Islet of Langerhans (tissue), 1 donor: ENCODE data around the gene HDDC2.
A peak's percentile ranks its signal among the peaks of the same experiment; 100 is the strongest.
"Not testable (repeated sequence)": the region's sequence is repeated elsewhere in the genome, so short reads cannot be mapped to it uniquely, and the experiment has no call there.

Experiments used
- FAIRE-seq: peaks from one replicate; lab custom pipeline; 2011; peaks lifted over from hg19 to GRCh38; lab: Jason Lieb, UNC

The HDDC2 gene

DNA sequence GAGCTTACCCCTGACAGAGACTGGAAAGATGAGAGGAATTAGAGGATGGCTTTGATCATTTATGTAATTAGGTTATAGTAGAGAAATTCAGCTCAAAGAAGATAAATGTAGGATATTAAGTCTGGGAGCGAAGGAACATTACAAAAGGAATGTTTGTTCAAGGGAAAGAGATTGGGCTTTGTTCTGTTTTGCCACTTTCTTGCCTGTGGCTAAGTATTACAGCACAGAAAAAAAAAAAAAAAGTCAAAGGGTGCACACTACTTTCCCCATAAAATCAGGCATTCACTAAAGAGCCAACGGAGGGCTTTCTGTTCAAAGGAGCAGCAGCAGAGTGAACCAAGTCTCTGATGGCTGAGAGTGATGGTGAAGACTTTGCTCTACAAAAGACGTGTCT, 5.0 kb upstream of the HDDC2 start:
- no peak for FAIRE-seq

DNA sequence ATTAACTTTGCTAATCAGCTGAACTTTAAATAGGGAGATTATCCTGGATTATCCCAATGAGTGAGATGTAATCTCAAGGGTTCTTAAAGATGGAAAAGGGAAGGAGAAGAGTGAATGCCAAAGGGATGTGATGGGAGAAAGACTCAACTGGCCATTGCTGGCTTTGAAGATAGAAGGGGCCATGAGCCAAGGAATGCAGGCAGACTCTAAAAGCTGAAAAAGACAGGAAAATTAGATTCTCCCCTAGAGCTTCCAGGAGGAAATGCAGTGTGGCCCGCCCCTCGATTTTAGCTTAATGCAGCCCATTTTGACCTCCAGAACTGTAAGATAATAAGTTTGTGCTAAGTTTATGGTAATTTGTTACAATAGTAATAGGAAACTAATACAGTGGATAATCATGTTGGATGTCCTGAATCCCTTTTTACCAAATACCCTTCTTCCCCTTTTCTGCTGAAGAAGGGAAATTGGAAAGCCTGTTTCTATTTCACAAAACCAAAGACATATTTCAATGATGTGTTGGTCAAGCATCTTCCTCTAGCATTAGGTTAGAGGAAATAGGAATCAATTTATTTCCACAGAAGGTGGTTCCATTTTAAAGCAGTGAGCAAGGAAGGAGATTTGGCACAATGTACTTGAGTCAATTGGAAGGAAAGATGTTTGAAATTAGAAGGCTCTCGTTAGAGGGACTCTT, 3.3 kb upstream of the HDDC2 start:
- FAIRE-seq = no peak

DNA sequence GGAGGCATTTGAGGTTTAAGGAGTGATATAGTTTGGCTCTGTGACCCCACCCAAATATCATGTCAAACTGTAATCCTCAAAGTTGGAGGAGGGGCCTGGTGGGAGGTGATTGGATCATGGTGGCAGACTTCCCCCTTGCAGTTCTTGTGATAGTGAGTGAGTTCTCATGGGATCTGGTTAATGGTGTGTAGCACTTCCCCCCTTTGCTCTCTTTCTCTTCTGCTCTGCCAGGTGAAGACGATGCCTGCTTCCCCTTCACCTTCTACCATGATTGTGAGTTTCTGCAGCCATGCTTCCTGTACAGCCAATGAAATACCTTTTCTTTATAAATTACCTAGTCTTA, 1.7 kb upstream of the HDDC2 start:
- no peak for FAIRE-seq

DNA sequence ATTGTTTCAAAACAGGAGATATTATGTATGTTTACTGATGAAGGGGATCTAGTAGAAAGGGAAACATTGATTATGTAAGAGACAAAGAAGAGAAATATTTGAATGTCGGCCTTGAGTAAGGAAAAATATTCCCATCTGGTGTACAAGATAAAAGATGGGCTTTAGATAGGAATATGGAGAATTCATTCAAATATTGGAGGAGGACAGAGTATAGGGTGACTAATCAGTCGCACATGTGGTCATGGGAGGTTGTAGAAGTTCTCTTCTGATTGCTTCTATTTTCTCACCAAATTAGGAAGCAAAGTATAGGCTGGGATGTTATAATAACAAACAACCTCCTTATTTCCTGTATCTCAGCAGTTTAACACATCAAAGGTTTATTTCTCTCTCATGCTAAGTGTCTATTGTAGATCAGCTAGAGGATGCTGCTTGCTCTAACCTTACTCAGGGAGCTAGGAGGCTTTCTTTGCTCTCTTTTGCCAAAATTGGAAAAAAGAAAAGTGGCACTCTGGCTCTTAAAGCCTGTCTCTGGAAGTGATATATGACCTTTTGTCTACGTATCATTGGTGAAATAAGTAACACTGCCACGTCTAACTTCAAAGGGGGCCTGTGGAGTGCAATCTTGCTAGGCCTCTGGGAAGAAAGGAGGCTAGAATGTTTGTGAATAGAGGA, 1.2 kb upstream of the HDDC2 start:
- no peak for FAIRE-seq

DNA sequence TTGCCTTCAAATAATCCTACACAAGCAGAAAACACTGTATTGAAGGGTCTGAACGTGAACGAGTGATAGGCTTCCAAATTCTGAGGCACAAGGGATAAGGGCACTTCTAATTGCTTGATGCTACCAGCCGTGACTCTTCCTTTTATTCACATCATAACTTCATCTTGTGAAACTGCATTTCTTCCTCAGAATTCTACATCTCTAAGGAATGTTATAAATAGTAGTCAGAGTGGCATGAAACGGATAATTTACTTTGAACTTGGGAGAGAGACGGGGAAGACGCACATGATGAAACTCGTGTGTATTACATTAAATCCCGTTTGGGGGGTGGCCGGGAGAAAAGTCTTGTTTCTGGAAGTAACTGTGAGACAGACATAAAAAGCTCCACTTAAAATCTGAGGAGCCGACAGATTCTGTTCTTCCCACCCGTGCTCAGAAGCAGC, 754 bp downstream of the HDDC2 start:
- no peak for FAIRE-seq

DNA sequence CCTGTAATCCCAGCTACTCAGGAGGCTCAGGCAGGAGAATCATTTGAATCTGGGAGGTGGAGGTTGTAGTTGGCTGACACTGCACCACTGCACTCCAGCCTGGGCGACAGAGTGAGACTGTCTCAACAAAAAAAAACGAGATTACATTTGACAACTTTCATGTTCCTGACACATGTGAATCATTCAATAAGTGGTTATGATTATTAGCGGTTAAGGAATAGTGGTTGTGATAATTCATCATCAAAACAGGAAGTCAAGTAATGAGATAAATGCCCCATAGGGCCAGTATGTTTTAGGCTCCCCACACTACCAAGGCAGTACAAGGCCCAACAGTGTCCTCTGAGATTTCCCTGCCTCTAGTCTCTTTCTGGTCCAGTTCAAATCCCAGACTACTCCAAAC, 2.5 kb downstream of the HDDC2 start:
- no peak for FAIRE-seq

DNA sequence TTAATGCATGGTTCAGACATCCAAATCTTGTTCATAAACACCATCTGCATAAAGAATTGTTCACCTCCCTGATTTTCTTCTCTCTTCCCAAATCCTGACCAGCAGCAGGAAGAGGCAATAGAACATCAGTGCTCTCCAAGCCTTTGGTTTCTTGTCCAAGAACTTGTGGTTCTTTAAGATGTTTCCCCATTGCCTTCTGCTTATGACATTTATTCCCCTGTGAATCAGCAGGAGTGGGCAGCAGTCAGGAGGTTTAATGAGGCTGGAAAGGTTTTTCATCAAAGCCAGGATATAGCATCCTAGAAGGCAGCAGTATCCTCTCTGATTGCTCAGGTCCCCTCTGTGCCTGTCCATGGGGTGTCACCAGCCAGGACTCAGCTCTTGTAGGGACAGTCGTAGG, 5.3 kb downstream of the HDDC2 start:
- FAIRE-seq = no peak

DNA sequence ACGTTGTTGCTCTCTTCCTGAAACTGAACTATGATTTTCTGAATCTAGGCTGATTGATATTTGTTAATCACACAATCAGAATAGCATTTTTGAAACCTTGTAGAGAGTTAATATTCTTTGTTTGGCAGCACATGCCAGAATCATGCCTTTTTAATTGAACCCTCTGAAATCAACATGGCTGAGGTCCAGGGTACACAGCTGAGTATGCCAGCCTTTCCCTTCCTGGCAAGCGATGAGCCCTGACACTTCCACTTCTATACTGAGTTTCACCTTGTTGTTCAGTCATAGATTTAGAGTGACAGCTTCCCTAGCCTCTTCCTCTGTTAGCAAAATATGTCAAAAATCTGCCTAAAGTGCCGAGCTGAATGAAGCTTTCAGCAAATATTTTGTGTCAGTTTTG, 6.8 kb downstream of the HDDC2 start:
- no peak for FAIRE-seq

DNA sequence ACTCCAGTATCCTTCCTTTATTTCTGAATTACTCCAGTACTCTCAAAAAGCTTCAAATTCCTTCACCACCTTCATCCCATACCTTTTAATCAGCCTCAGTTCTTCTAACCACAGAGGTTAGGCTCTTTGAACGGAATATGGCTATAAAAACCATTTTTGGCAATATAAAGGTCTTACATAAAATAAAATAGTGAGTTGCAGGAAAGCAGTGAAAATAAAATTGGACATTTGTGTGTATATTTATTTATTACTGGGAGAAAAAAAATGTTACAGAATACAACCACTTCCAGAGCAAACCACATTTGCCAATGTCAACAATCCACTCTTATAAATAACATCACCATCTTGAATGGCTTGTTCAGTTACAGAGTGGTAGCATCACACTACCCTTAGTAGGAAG, 7.7 kb downstream of the HDDC2 start:
- FAIRE-seq = peak; percentile 5

DNA sequence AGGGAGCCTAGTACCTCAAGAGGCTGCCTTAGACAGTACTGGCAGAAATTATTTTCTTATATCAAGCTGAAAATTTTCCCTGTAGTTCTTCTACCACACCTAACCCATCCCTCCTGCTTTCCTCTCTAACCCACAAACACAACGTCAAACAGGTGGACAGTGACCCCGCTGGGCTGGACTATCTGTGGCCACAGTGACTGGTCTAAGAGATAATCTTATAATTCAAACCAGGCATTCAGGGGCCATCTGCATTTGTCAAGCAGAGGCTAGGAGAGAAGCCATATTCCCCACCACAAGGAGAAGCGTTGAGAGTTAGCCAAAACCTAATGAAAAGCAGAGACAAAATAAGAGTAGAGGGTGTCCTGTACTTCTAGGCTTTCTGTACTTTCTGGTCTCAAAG, 8.2 kb downstream of the HDDC2 start:
- FAIRE-seq = no peak

DNA sequence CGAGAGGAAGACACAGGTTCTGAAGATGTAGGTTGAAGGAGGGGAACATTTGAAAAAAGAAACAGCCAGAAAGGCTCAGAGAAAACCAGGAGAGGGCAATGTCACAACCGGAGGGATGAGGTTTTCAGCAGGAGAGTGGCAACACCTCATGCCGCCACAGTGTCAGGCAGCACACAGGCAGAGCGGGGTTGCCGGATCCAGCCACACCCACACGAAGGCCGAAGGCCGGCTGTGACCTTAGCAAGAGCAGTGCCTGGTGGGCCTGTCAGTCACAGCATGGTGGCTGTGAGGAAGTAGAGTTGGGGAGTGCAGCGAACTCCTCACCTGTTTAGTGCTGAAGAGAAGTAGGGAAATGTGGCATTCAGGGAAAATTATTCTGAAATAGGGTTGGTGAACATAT, 14.0 kb downstream of the HDDC2 start:
- no peak for FAIRE-seq

DNA sequence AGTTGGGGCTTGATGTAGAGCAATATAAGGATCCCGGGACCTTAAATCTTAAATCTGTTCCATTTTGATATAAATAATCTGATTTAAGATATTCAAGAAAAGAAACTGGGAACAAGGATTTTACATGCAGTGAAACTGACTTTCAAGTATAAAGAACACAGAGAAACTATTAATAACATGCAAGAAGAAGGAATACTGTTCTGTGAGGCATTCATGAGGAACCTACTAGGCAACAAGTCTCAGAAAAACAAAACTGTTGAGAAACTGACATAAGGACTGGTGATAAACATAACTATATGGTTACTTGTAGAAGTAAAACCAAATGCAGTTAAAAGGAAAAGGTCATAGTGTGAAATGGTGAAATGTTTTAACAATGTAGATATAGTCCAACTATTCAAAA, 15.8 kb downstream of the HDDC2 start:
- FAIRE-seq = no peak

DNA sequence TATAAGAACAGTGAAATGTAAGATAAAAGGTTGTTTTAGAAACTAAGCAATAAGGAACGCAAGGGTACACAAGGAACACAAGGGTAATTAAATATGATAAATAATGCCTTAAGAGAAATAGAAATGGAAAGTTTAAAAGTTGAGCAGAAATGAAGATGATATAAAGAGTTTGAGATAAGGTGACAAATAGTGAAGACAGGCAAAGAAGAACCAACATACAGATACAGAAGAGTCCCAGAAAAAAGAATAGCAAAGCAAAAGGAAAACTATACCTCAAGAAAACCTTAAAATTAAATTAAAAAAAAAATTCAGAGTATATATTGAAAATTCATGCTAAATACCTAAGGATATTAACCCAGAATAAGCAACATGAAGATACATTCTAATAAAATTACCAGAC, 16.4 kb downstream of the HDDC2 start:
- FAIRE-seq = no peak

DNA sequence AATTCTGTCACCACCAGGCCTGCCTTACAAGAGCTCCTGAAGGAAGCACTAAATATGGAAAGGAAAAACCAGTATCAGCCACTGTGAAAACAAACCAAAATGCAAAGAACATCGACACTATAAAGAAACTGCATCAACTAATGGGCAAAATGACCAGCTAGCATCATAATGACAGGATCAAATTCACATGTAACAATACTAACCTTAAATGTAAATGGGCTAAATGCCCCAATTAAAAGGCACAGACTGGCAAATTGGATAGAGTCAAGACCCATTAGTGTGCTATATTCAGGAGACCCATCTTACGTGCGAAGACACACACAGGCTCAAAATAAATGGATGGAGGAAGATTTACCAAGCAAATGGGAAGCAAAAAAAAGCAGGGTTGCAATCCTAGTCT, 19.3 kb downstream of the HDDC2 start:
- not testable (repeated sequence) for FAIRE-seq

DNA sequence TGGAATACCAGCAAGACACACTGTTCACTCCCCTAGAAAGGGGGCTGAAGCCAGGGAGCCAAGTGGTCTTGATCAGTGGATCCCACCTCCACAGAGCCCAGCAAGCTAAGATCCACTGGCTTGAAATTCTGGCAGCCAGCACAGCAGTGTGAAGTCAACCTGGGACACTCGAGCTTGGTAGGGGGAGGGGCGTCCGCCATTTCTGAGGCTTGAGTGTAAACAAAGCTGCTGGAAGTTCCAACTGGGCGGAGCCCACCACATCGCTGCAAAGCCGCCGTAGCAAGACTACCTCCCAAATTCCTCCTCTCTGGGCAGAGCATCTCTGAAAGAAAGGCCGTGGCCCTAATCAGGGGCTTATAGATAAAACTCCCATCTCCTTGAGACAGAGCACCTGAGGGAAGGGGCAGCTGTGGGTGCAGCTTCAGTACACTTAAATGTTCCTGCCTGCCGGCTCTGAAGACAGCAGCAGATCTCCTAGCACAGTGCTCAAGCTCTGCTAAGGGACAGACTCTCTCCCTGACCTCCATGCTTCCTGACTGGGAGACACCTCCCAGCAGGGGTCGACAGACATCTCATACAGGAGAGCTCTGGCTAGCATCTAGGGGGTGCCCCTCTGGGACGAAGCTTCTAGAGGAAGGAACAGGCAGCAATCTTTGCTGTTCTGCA, 21.3 kb downstream of the HDDC2 start:
- not testable (repeated sequence) for FAIRE-seq

DNA sequence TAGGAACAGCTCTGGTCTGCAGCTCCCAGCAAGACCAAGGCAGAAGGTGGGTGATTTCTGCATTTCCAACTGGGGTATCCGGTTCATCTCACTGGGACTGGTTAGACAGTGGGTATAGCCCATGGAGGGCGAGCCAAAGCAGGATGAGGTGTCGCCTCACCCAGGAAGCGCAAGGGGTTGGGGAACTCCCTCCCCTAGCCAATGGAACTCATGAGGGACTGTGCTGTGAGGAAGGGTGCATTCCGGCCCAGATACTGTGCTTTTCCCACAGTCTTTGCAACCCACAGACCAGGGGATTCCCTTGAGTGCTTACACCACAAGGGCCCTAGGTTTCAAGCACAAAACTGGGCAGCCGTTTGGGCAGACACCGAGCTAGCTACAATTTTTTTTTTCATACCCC, 21.8 kb downstream of the HDDC2 start:
- no peak for FAIRE-seq

DNA sequence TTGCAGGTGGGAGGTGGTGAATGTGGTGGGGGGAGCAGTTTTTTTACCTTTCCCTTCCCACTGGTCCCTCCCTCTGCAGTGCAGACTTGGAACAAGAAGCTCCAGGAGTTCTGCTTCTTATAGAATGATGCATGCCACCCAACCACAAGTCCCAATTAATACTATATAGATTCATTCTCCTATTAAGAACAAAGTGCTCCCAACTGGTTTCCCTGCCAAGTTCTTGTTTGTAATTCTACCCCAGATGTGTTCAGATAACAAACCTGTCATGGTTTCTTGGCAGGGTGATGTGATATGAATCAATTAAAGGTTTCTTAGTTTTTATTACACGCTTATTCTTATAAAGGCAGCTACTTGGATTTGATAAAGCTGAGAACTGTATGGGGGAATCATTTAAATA, 23.9 kb downstream of the HDDC2 start:
- FAIRE-seq = no peak

DNA sequence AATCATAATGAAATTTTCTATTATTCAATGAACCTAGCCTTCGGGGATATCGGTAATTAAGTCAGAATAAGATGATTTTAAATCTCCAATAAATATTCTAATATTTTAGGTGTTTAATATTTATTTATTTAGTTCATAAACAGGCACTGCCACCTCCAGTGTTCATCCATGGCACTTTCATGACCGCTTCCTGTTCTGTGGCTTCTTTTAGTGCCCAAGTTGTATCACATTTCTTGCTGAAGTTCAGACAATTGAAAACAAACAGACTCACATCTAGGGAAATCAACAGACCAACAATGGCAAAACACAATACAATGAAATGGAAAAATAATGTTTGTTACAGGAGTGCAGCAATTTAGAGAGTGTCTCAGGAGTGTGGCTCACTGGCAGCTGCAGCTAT, 26.0 kb downstream of the HDDC2 start:
- FAIRE-seq = no peak

DNA sequence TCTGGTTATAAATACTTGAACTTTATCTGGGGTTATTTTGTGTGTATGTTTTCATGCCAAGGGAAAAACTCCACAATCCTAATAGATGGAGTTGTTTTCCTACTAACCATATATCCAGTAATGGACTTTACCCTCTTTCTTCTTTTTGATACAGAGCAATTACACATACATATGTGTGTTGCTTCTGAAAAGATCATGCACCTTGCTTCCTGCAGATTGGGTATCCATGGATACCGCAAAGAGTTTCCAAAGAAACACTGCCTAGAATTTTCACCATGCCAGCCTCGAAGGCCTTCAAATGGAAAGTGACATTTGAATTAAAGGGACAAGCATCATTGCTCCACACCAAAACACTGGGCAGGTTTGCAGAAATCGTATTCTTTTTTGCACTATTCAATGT, 26.8 kb downstream of the HDDC2 start:
- FAIRE-seq = peak; percentile 72

DNA sequence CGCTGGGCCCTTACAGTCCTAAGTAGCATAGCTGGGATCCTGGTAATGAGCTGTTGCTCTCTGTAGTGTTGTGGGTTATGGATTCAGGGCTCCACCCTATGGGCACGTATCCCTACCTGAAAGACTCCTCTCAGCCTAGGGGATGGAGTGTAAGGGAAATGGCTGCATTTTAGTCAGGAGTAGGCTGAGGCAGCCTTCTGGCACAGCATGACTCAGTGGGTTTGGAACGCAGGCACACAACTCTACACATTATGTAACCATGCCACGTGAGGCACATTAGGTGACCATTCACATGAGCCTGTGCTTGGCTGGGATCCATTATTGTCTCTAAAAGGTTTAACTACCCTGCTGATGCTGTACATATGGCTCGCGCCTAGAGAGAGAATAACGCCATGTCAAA, 27.8 kb downstream of the HDDC2 start:
- no peak for FAIRE-seq

DNA sequence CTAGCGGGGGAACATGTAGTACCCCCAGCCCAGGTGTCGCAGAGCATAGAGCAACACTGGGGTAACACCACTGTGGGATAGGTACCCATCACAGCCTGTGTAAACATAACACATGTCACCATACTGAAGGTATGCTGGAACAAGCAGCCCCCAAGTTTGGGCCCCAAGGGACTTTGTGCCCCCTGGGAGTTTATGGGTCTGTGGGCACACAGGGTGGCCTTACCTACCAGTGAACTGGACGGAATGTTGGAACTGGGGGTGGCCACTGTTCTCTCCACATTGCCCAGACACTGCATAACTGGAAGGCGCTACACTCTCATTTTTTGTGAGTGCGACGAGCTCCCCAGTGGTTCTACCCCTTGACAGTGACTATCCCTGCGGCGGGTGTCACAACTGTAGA, 28.5 kb downstream of the HDDC2 start:
- FAIRE-seq = no peak

DNA sequence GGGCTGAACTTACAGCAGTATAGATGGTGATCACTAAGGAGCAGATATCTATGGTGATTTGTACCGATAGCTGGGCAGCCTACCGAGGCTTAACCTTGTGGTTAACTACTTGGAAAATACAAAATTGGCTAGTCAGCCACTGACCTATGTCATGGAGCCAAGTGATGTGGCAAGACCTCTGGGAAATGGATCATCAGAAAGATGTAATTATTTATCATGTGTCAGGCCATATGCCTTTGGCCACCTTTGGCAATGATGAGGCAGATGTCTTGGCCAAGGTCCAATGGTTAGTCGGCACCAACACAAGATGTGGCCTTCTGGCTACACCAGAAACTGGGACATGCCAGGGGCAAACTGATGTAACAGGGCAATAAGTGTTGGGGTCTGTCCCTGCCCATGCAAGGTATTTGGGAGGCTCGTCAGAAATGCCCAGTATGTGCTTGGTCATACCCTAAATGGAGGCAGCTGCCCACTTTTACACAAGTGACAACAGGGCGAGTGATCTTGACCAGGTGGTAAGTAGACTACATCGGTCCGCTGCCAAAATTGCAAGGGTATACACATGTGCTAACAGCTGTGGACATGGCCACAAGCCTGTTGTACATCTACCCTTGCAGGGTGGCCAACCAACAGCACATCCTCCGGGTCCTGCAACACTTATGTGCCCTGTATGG, 30.1 kb downstream of the HDDC2 start:
- no peak for FAIRE-seq

DNA sequence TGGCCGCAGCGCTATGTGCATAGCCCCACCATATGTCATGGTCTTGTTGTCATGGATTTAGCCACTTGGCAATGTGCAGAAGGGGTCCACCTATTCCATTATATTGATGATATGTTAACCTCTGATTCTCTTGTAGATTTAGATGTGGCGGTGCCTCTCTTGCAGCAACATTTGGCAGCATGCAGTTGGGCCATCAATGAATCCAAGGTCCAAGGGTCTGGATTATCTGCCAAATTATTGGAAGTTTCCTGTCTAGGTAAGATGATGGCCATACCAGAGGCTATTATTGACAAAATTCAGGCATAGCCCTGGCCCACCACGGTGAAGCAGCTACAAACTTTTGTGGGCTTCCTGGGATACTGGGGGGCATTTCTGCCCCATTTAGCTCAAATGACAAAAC, 31.4 kb downstream of the HDDC2 start:
- FAIRE-seq = no peak
